Endothelial cell (in vitro differentiated cells): ENCODE data around the gene OGN. TPM values are rescaled to one million over a fixed set of nuclear protein-coding genes. Genes with fewer than 3 reads are reported as not detected.

ENCODE experiments used
- DNase-seq: peaks from one replicate; pipeline ENCODE4 v3.0.0; 2021; ENCODE audit warnings: low spot score
- H3K27ac Mint-ChIP-seq: one replicate; pipeline ENCODE4 v1.8.0; 2021; ENCODE audit warnings: mixed read lengths, inconsistent platforms; ENCODE audit not compliant: unreplicated experiment
- H3K27me3 Mint-ChIP-seq: one replicate; pipeline ENCODE4 v1.8.0; 2021; ENCODE audit warnings: mild to moderate bottlenecking, moderate library complexity, mixed read lengths, inconsistent platforms; ENCODE audit not compliant: unreplicated experiment
- H3K36me3 Mint-ChIP-seq: one replicate; pipeline ENCODE4 v1.8.0; 2021; ENCODE audit warnings: mild to moderate bottlenecking, low read depth, mixed read lengths, inconsistent platforms; ENCODE audit not compliant: unreplicated experiment
- H3K4me1 Mint-ChIP-seq: one replicate; pipeline ENCODE4 v1.8.0; 2021; ENCODE audit warnings: mild to moderate bottlenecking, mixed read lengths, inconsistent platforms; ENCODE audit not compliant: unreplicated experiment
- H3K4me3 Mint-ChIP-seq: one replicate; pipeline ENCODE4 v1.8.0; 2021; ENCODE audit warnings: mild to moderate bottlenecking, mixed read lengths, inconsistent platforms; ENCODE audit not compliant: unreplicated experiment
- H3K9me3 Mint-ChIP-seq: one replicate; pipeline ENCODE4 v1.8.0; 2021; ENCODE audit warnings: mixed read lengths, inconsistent platforms; ENCODE audit not compliant: unreplicated experiment
- total RNA-seq: library from RNA; stranded (reverse); fragmentation: NEBNext Ultra II Directional; extraction: Animal tissue kit (Norgen Biotek cat#: 25700); gene quantifications from one replicate; pipeline ENCODE4 v1.2.1, GENCODE V29; 2021; ENCODE audit not compliant: unreplicated experiment
- TF ChIP-seq, protein P1 (sequence below): fragments of 200-600 bp; sonication (generic); IDR thresholded peaks from one replicate; pipeline ENCODE4 v1.5.0; 2021; ENCODE audit warnings: antibody characterized with exemption; ENCODE audit not compliant: unreplicated experiment

The OGN gene
- total RNA-seq, 1 donor from 2014 or later, result not detected

DNA sequence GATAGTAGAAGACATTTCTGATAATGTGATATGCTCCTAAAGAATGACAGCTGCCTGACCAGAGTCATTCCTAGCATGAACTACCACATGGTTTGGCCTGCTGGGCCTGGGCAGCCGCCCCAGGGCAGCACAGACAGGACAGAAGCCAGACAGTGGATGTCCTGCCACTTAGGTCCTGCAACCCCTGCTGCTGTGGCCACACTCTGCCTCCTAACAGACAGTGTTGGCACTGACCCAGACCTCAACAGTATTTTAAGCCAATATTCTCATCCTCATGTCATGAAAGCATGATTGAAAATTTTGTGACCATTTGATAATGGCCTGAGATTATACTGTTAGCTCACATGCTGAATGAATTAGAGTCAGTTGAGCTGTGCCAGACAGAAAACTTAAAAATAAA lies 62.8 kb downstream of the OGN start:
- Mint-ChIP-seq H3K4me3 (no peak overlapping the region), H3K36me3 (peaks cover 8% of the 10 kb centered on the region), H3K27ac (no peak overlapping the region), H3K4me1 (no peaks in the 10 kb centered on the region), H3K9me3 (no peaks in the 10 kb centered on the region), H3K27me3 (no peaks in the 10 kb centered on the region)
- TF ChIP-seq, protein P1, sequence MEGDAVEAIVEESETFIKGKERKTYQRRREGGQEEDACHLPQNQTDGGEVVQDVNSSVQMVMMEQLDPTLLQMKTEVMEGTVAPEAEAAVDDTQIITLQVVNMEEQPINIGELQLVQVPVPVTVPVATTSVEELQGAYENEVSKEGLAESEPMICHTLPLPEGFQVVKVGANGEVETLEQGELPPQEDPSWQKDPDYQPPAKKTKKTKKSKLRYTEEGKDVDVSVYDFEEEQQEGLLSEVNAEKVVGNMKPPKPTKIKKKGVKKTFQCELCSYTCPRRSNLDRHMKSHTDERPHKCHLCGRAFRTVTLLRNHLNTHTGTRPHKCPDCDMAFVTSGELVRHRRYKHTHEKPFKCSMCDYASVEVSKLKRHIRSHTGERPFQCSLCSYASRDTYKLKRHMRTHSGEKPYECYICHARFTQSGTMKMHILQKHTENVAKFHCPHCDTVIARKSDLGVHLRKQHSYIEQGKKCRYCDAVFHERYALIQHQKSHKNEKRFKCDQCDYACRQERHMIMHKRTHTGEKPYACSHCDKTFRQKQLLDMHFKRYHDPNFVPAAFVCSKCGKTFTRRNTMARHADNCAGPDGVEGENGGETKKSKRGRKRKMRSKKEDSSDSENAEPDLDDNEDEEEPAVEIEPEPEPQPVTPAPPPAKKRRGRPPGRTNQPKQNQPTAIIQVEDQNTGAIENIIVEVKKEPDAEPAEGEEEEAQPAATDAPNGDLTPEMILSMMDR, result no peak
- no peak for DNase-seq

DNA sequence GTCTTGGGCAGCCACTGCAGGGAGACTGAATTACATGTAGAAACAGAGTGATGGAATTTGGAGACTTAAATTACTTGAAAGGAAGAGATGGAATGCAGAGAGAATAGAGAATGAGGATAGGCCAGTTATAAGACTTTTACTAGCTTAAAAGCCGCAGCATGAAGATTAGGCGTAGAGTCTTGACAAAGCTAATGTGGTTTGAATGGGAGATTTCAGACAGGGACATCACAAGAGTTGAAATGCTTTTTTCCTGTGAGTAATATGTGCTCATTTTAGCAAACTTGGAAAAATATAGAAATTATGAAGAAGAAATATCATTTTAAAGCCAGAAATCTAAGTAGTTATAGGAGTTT lies 71.1 kb downstream of the OGN start:
- H3K4me1 Mint-ChIP-seq, result no peaks in the 10 kb centered on the region
- no peak for DNase-seq
- no peaks in the 10 kb centered on the region for H3K9me3 Mint-ChIP-seq
- no peaks in the 10 kb centered on the region for H3K27me3 Mint-ChIP-seq
- no peaks in the 10 kb centered on the region for H3K36me3 Mint-ChIP-seq
- TF ChIP-seq, protein P1, result no peak
- no peak overlapping the region for H3K4me3 Mint-ChIP-seq
- no peak overlapping the region for H3K27ac Mint-ChIP-seq

Other genes starting within 250 kb of the OGN start
- 76.1 TPM for gene IARS1, start 110.9 kb downstream of the OGN start, total RNA-seq
- 28.2 TPM for gene NOL8, start 79.2 kb downstream of the OGN start, total RNA-seq
- 4.5 TPM for gene CENPP, start 78.6 kb downstream of the OGN start, total RNA-seq
- not detected for gene OMD, start 19.9 kb upstream of the OGN start, total RNA-seq
- not detected for gene ASPN, start 77.9 kb upstream of the OGN start, total RNA-seq
- not detected for gene ECM2, start 131.4 kb upstream of the OGN start, total RNA-seq